GM23338 (cell line): ENCODE measurements around the gene RASA3.
"Not testable (repeated sequence)": the region's sequence is repeated elsewhere in the genome, so short reads cannot be mapped to it uniquely, and the experiment has no call there.

Experiments used
- CREB1 ChIP-seq: fragments of 250-450 bp; sonication (Bioruptor Pico); IDR thresholded peaks from 2 replicates; pipeline ENCODE4 v1.5.0; 2020; ENCODE audit warnings: low read depth, mild to moderate bottlenecking, moderate library complexity
- EZH2 ChIP-seq: fragments of 200-600 bp; sonication (generic); IDR thresholded peaks from one replicate; pipeline ENCODE4 v1.8.0; 2017; ENCODE audit warnings: antibody characterized with exemption, mild to moderate bottlenecking, low read depth; ENCODE audit not compliant: unreplicated experiment
- EZH2phosphoT487 ChIP-seq: fragments of 200-600 bp; sonication (generic); IDR thresholded peaks from one replicate; pipeline ENCODE4 v1.8.1; 2018; ENCODE audit warnings: antibody characterized with exemption; ENCODE audit not compliant: unreplicated experiment
- JUNB ChIP-seq: IDR thresholded peaks from one replicate; pipeline ENCODE4 v1.6.1; 2016; ENCODE audit warnings: antibody characterized with exemption; ENCODE audit not compliant: unreplicated experiment
- POLR2AphosphoS5 ChIP-seq: IDR thresholded peaks from 2 replicates; pipeline ENCODE4 v1.6.1; 2016; ENCODE audit warnings: antibody characterized with exemption, low read depth
- ZNF331 ChIP-seq: fragments of 250-450 bp; sonication (Bioruptor Pico); IDR thresholded peaks from 2 replicates; pipeline ENCODE4 v1.5.0; 2020; ENCODE audit warnings: low read depth, mild to moderate bottlenecking, moderate library complexity
- TF ChIP-seq, protein P1 (sequence below), 2 experiments: fragments of 200-600 bp in 1 of 2; sonication (generic) in 1 of 2; conservative IDR thresholded peaks; 2 replicates each; pipeline versions ENCODE4 v1.5.1 to v1.6.1; 2016 to 2017; ENCODE audit warnings: antibody characterized with exemption in 2 of 2, low read depth in 2 of 2, mild to moderate bottlenecking in 2 of 2, moderate library complexity in 1 of 2
- TF ChIP-seq, protein P2 (sequence below): IDR thresholded peaks from one replicate; pipeline ENCODE4 v1.6.1; 2018; ENCODE audit warnings: antibody characterized with exemption; ENCODE audit not compliant: unreplicated experiment
- TF ChIP-seq, protein P3 (sequence below): IDR thresholded peaks from 2 replicates; pipeline ENCODE4 v1.6.1; 2016; ENCODE audit warnings: antibody characterized with exemption

DNA sequence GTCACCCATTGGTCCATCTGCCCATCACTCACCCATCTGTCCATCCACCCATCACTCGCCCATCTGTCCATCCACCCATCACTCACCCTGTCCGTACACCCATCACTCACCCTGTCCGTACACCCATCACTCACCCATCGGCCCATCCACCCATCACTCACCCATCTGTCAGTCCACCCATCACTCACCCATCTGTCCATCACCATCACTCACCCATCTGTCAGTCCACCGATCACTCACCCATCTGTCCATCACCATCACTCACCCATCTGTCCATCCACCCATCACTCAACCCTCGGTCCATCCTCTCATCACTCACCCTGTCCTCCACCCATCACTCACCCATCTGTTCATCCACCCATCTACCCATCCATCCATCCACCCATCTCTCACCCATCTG lies 143.6 kb downstream of the RASA3 start:
- TF ChIP-seq, protein P1, sequence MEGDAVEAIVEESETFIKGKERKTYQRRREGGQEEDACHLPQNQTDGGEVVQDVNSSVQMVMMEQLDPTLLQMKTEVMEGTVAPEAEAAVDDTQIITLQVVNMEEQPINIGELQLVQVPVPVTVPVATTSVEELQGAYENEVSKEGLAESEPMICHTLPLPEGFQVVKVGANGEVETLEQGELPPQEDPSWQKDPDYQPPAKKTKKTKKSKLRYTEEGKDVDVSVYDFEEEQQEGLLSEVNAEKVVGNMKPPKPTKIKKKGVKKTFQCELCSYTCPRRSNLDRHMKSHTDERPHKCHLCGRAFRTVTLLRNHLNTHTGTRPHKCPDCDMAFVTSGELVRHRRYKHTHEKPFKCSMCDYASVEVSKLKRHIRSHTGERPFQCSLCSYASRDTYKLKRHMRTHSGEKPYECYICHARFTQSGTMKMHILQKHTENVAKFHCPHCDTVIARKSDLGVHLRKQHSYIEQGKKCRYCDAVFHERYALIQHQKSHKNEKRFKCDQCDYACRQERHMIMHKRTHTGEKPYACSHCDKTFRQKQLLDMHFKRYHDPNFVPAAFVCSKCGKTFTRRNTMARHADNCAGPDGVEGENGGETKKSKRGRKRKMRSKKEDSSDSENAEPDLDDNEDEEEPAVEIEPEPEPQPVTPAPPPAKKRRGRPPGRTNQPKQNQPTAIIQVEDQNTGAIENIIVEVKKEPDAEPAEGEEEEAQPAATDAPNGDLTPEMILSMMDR (conservative IDR thresholded peaks at IDR 0.05; ENCODE audit: low read depth in 2 of 2), result not testable (repeated sequence)
- TF ChIP-seq POLR2AphosphoS5; EZH2; CREB1; JUNB; EZH2phosphoT487; ZNF331 (CRISPR knock-in tag): not testable (repeated sequence)
- TF ChIP-seq, protein P2, sequence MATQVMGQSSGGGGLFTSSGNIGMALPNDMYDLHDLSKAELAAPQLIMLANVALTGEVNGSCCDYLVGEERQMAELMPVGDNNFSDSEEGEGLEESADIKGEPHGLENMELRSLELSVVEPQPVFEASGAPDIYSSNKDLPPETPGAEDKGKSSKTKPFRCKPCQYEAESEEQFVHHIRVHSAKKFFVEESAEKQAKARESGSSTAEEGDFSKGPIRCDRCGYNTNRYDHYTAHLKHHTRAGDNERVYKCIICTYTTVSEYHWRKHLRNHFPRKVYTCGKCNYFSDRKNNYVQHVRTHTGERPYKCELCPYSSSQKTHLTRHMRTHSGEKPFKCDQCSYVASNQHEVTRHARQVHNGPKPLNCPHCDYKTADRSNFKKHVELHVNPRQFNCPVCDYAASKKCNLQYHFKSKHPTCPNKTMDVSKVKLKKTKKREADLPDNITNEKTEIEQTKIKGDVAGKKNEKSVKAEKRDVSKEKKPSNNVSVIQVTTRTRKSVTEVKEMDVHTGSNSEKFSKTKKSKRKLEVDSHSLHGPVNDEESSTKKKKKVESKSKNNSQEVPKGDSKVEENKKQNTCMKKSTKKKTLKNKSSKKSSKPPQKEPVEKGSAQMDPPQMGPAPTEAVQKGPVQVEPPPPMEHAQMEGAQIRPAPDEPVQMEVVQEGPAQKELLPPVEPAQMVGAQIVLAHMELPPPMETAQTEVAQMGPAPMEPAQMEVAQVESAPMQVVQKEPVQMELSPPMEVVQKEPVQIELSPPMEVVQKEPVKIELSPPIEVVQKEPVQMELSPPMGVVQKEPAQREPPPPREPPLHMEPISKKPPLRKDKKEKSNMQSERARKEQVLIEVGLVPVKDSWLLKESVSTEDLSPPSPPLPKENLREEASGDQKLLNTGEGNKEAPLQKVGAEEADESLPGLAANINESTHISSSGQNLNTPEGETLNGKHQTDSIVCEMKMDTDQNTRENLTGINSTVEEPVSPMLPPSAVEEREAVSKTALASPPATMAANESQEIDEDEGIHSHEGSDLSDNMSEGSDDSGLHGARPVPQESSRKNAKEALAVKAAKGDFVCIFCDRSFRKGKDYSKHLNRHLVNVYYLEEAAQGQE, result not testable (repeated sequence)
- TF ChIP-seq, protein P3, sequence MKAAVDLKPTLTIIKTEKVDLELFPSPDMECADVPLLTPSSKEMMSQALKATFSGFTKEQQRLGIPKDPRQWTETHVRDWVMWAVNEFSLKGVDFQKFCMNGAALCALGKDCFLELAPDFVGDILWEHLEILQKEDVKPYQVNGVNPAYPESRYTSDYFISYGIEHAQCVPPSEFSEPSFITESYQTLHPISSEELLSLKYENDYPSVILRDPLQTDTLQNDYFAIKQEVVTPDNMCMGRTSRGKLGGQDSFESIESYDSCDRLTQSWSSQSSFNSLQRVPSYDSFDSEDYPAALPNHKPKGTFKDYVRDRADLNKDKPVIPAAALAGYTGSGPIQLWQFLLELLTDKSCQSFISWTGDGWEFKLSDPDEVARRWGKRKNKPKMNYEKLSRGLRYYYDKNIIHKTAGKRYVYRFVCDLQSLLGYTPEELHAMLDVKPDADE, result not testable (repeated sequence)
